ENCODE measurements around the gene BRSK2. TPM values are rescaled to one million over a fixed set of nuclear protein-coding genes. Genes with fewer than 3 reads are reported as not detected.

The BRSK2 gene
- total and polyA plus RNA-seq, 9 of the 15 experiments (the other 6 are each of a cell fraction or from before 2014, with no cell fraction given): 0.06 to 0.52 (median 0.18) TPM; not detected in 5

GRCh38 chr11:1360835-1361357 lies 28.8 kb upstream of the BRSK2 start:
- Histone ChIP-seq H3K4me3 (no peak overlapping the region), H3K9me1 (ENCODE audit: control insufficient read depth, insufficient read depth, low read length) (no peaks in the 10 kb centered on the region), H3K27ac (ENCODE audit: extremely low read depth, low read depth, low read length) (no peak overlapping the region), H4K20me1 (replicated peaks; ENCODE audit: control insufficient read depth, insufficient read depth, low read length) (peaks cover 6% of the 10 kb centered on the region; the same call in 1 of the 2 replicates), H3K4me2 (ENCODE audit: insufficient read depth, low read length) (no peak overlapping the region), H2AFZ (ENCODE audit: low read depth, low read length) (no peak overlapping the region), H3K79me2 (ENCODE audit: control insufficient read depth, insufficient read depth, low read length) (no peaks in the 10 kb centered on the region), H3K27me3 (ENCODE audit: control insufficient read depth in 2 of 2, insufficient read depth in 2 of 2, low read length in 2 of 2) (peaks cover 12 to 56% of the 10 kb centered on the region in 2 experiments; a peak in 4 of 5 replicates), H3K9ac (ENCODE audit: insufficient read depth in 1 of 2, low read depth in 2 of 2, low read length in 2 of 2) (no peak overlapping the region), H3K9me3 (replicated peaks; ENCODE audit: control insufficient read depth, insufficient read depth, low read depth, low read length) (no peaks in the 10 kb centered on the region), H3K36me3 (ENCODE audit: control insufficient read depth, insufficient read depth, low read length) (no peaks in the 10 kb centered on the region), H3K4me1 (replicated peaks in 1 of 2; ENCODE audit: control insufficient read depth in 2 of 2, insufficient read depth in 2 of 2, low read length in 2 of 2) (peaks cover 13 to 18% of the 10 kb centered on the region in 2 experiments; a peak in 4 of 5 replicates)
- CTCF ChIA-PET (ENCODE audit: low intra/inter-chr PET ratio): no interaction called here
- 2% methylated on average over 16 of the region's 16 CpGs for WGBS (ENCODE audit: insufficient coverage, low coverage, missing lambda C conversion rate)
- intact Hi-C loops (cut with micrococcal nuclease): no loop called here
- no peak for FAIRE-seq
- DNase-seq (ENCODE audit: extremely low read depth in 1 of 4, low spot score in 3 of 4): no peak
- in situ Hi-C loops (cut with MboI): no loop called here
- POLR2A ChIA-PET: interaction anchor here (1.2 kb wide), 1 partner anchor 16 kb away, joined by 4 read pairs; no protein-coding TSS in a partner anchor
- ATAC-seq: no peak
- BruUV-seq (replicated peaks): no TSS peak
- TF ChIP-seq USF2 (CRISPR knock-in tag; IDR thresholded peaks at IDR 0.05) (peak; percentile 54), NFE2L1 (tag; IDR thresholded peaks at IDR 0.05; ENCODE audit: borderline replicate concordance, low read depth) (no peak), TBP (optimal IDR thresholded peaks at IDR 0.05; ENCODE audit: low read depth, low read length) (no peak), TAF15 (IDR thresholded peaks at IDR 0.05; ENCODE audit: low read depth, low read length) (no peak), NKRF (IDR thresholded peaks at IDR 0.05; ENCODE audit: borderline replicate concordance) (no peak), USF1 (CRISPR knock-in tag; IDR thresholded peaks at IDR 0.05) (peak; percentile 56), RAD51 (IDR thresholded peaks at IDR 0.05; ENCODE audit: borderline replicate concordance, low read depth) (peak; percentile 72), TOE1 (IDR thresholded peaks at IDR 0.05; ENCODE audit: borderline replicate concordance) (peak; percentile 62; the same call in 1 of the 2 replicates), TOE1 (CRISPR knock-in tag; IDR thresholded peaks at IDR 0.05; ENCODE audit: borderline replicate concordance, low read depth) (no peak), TFE3 (CRISPR knock-in tag; IDR thresholded peaks at IDR 0.05) (peak; percentile 88), NR2C1 (IDR thresholded peaks at IDR 0.05) (no peak), NR2C1 (tag; IDR thresholded peaks at IDR 0.05) (no peak)

Data from K562 (cell line).